ENCODE data around the gene BCORL1.

GRCh38 chrX:129984111-129984958, 1.9 kb downstream of the BCORL1 start:
- TF ChIP-seq, protein P1, sequence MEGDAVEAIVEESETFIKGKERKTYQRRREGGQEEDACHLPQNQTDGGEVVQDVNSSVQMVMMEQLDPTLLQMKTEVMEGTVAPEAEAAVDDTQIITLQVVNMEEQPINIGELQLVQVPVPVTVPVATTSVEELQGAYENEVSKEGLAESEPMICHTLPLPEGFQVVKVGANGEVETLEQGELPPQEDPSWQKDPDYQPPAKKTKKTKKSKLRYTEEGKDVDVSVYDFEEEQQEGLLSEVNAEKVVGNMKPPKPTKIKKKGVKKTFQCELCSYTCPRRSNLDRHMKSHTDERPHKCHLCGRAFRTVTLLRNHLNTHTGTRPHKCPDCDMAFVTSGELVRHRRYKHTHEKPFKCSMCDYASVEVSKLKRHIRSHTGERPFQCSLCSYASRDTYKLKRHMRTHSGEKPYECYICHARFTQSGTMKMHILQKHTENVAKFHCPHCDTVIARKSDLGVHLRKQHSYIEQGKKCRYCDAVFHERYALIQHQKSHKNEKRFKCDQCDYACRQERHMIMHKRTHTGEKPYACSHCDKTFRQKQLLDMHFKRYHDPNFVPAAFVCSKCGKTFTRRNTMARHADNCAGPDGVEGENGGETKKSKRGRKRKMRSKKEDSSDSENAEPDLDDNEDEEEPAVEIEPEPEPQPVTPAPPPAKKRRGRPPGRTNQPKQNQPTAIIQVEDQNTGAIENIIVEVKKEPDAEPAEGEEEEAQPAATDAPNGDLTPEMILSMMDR (IDR thresholded peaks at IDR 0.05; ENCODE audit: poor library complexity), result no peak
- TF ChIP-seq EZH2 (IDR thresholded peaks at IDR 0.05; ENCODE audit: borderline replicate concordance), result no peak
- TF ChIP-seq EZH2phosphoT487 (IDR thresholded peaks at IDR 0.05; ENCODE audit: low read depth, severe bottlenecking, unreplicated experiment), result no peak

Data from hepatocyte (in vitro differentiated cells).